ENCODE data around the gene LTBP1. TPM values are rescaled to one million over a fixed set of nuclear protein-coding genes. Genes with fewer than 3 reads are reported as not detected.

Gene LTBP1
- total RNA-seq, 3 donors from 2014 or later, result 14.3 to 38.4 (median 33.6) TPM

- Histone ChIP-seq H3K36me3 (ENCODE audit: low read depth) (no peaks in the 10 kb centered on the region), H3K4me1 (ENCODE audit: low read depth) (no peaks in the 10 kb centered on the region)
- ATAC-seq, result no peak
Observed at GRCh38 chr2:33256162-33256755, 309.5 kb downstream of the LTBP1 start.

GRCh38 chr2:33258387-33258786, 311.6 kb downstream of the LTBP1 start:
- no peak for ATAC-seq
- Histone ChIP-seq H3K9me3 (no peaks in the 10 kb centered on the region), H3K36me3 (ENCODE audit: low read depth) (no peaks in the 10 kb centered on the region), H3K4me3 (no peak overlapping the region), H3K4me1 (ENCODE audit: low read depth) (no peaks in the 10 kb centered on the region)
- intact Hi-C loops (cut with DNase I, micrococcal nuclease), result no loop called here
- no peak for DNase-seq
- TF ChIP-seq CTCF (IDR thresholded peaks at IDR 0.05), result no peak

More at GRCh38 chr2:33256162-33256755, 309.5 kb downstream of the LTBP1 start:
- no peak for TF ChIP-seq CTCF (IDR thresholded peaks at IDR 0.05)
- no peak for DNase-seq
- intact Hi-C loops (cut with DNase I, micrococcal nuclease), result no loop called here
- no peak overlapping the region for H3K4me3 ChIP-seq
- no peaks in the 10 kb centered on the region for H3K9me3 ChIP-seq

GRCh38 chr2:33262097-33262496, 315.3 kb downstream of the LTBP1 start:
- DNase-seq, result no peak
- no peak overlapping the region for H3K4me3 ChIP-seq

GRCh38 chr2:33264766-33265165, 318.0 kb downstream of the LTBP1 start:
- no peak for TF ChIP-seq CTCF (IDR thresholded peaks at IDR 0.05)
- H3K4me3 ChIP-seq, result no peak overlapping the region
- intact Hi-C loops (cut with DNase I, micrococcal nuclease), result no loop called here
- no peaks in the 10 kb centered on the region for H3K36me3 ChIP-seq (ENCODE audit: low read depth)
- DNase-seq, result no peak
- H3K4me1 ChIP-seq (ENCODE audit: low read depth), result no peaks in the 10 kb centered on the region
- peaks cover 6% of the 10 kb centered on the region for H3K9me3 ChIP-seq
- ATAC-seq, result no peak

More at GRCh38 chr2:33262097-33262496, 315.3 kb downstream of the LTBP1 start:
- no peak for TF ChIP-seq CTCF (IDR thresholded peaks at IDR 0.05)
- intact Hi-C loops (cut with DNase I, micrococcal nuclease), result no loop called here
- Histone ChIP-seq H3K36me3 (ENCODE audit: low read depth) (no peaks in the 10 kb centered on the region), H3K4me1 (ENCODE audit: low read depth) (no peaks in the 10 kb centered on the region), H3K9me3 (peaks cover 6% of the 10 kb centered on the region)
- ATAC-seq, result no peak

- Histone ChIP-seq H3K4me1 (ENCODE audit: low read depth) (no peaks in the 10 kb centered on the region), H3K4me3 (no peak overlapping the region), H3K9me3 (peaks cover 6% of the 10 kb centered on the region), H3K36me3 (ENCODE audit: low read depth) (no peaks in the 10 kb centered on the region)
- intact Hi-C loops (cut with DNase I, micrococcal nuclease), result no loop called here
- ATAC-seq, result no peak
- no peak for TF ChIP-seq CTCF (IDR thresholded peaks at IDR 0.05)
- no peak for DNase-seq
Observed at GRCh38 chr2:33265584-33266338, 319.0 kb downstream of the LTBP1 start.

All from mucosa of descending colon (tissue), 3 donors.